ENCODE results near the gene ANKRD12. TPM values are rescaled to one million over a fixed set of nuclear protein-coding genes. Genes with fewer than 3 reads are reported as not detected.

ANKRD12 gene
- total RNA-seq, 2 experiments from 2014 or later = 65.9 to 66.5 TPM

GRCh38 chr18:9191658-9192256 is 55.2 kb downstream of the ANKRD12 start:
- H4K20me1 ChIP-seq (ENCODE audit: insufficient read depth, low read length) = no peaks in the 10 kb centered on the region
- H3K9me3 ChIP-seq (ENCODE audit: low read length) = no peaks in the 10 kb centered on the region
- no TSS peak for BruUV-seq (replicated peaks)
- TF ChIP-seq EZH2phosphoT487 (IDR thresholded peaks at IDR 0.05; ENCODE audit: borderline replicate concordance, low read depth, low read length) (no peak), CTCF (conservative IDR thresholded peaks at IDR 0.05; ENCODE audit: low read length) (no peak)
- H3K4me3 ChIP-seq (ENCODE audit: low read depth, low read length, poor library complexity, severe bottlenecking) = no peak overlapping the region
- intact Hi-C loops (cut with micrococcal nuclease; ENCODE audit: unreplicated experiment) = no loop called here
- no peak overlapping the region for H3K4me2 ChIP-seq (ENCODE audit: low read length)
- no peaks in the 10 kb centered on the region for H3K9me2 ChIP-seq (ENCODE audit: insufficient read depth, low read length)
- no peaks in the 10 kb centered on the region for H3K4me1 ChIP-seq (ENCODE audit: insufficient read depth, low read length, poor library complexity, severe bottlenecking)
- H3K79me2 ChIP-seq (ENCODE audit: insufficient read depth, low read depth, low read length) = no peaks in the 10 kb centered on the region
- H2AFZ ChIP-seq (ENCODE audit: low read length) = no peak overlapping the region
- peaks cover 50% of the 10 kb centered on the region for H3K36me3 ChIP-seq (ENCODE audit: insufficient read depth, low read length)
- CTCF ChIA-PET (ENCODE audit: unreplicated experiment) = no interaction called here
- DNase-seq (ENCODE audit: low spot score) = no peak
- no peak overlapping the region for H3K27ac ChIP-seq (ENCODE audit: low read depth, low read length, poor library complexity, severe bottlenecking)
- POLR2A ChIA-PET = no interaction called here

- no peaks in the 10 kb centered on the region for H3K79me2 ChIP-seq (ENCODE audit: insufficient read depth, low read depth, low read length)
- ChIA-PET POLR2A (interaction anchor here (0.6 to 0.9 kb wide), 3 partner anchors 11 to 110 kb away, joined by 3 read pairs; no protein-coding TSS in a partner anchor), CTCF (ENCODE audit: unreplicated experiment) (no interaction called here)
Observed at GRCh38 chr18:9193031-9193430, 56.5 kb downstream of the ANKRD12 start.

More at GRCh38 chr18:9193031-9193430, 56.5 kb downstream of the ANKRD12 start:
- no peaks in the 10 kb centered on the region for H3K9me3 ChIP-seq (ENCODE audit: low read length)
- BruUV-seq (replicated peaks) = no TSS peak
- DNase-seq (ENCODE audit: low spot score) = no peak
- H3K27ac ChIP-seq (ENCODE audit: low read depth, low read length, poor library complexity, severe bottlenecking) = no peak overlapping the region
- intact Hi-C loops (cut with micrococcal nuclease; ENCODE audit: unreplicated experiment) = no loop called here
- H4K20me1 ChIP-seq (ENCODE audit: insufficient read depth, low read length) = no peaks in the 10 kb centered on the region
- H2AFZ ChIP-seq (ENCODE audit: low read length) = no peak overlapping the region
- H3K4me1 ChIP-seq (ENCODE audit: insufficient read depth, low read length, poor library complexity, severe bottlenecking) = no peaks in the 10 kb centered on the region
- H3K4me3 ChIP-seq (ENCODE audit: low read depth, low read length, poor library complexity, severe bottlenecking) = no peak overlapping the region
- H3K4me2 ChIP-seq (ENCODE audit: low read length) = no peak overlapping the region
- no peaks in the 10 kb centered on the region for H3K9me2 ChIP-seq (ENCODE audit: insufficient read depth, low read length)
- no peak for TF ChIP-seq CTCF (conservative IDR thresholded peaks at IDR 0.05; ENCODE audit: low read length)
- TF ChIP-seq EZH2phosphoT487 (IDR thresholded peaks at IDR 0.05; ENCODE audit: borderline replicate concordance, low read depth, low read length) = no peak
- H3K36me3 ChIP-seq (ENCODE audit: insufficient read depth, low read length) = peaks cover 43% of the 10 kb centered on the region
